Measurements from ENCODE around the gene CDKL2. TPM values are rescaled to one million over a fixed set of nuclear protein-coding genes. Genes with fewer than 3 reads are reported as not detected.

CDKL2 gene
- 1.5 and 1.8 TPM in 2 replicates for total RNA-seq (2021)
- long read RNA-seq, partial matches to known transcripts, result 3 of 4 reads
- long read RNA-seq, other reads (novel, unspliced or antisense), result 1 of 4 reads

DNA sequence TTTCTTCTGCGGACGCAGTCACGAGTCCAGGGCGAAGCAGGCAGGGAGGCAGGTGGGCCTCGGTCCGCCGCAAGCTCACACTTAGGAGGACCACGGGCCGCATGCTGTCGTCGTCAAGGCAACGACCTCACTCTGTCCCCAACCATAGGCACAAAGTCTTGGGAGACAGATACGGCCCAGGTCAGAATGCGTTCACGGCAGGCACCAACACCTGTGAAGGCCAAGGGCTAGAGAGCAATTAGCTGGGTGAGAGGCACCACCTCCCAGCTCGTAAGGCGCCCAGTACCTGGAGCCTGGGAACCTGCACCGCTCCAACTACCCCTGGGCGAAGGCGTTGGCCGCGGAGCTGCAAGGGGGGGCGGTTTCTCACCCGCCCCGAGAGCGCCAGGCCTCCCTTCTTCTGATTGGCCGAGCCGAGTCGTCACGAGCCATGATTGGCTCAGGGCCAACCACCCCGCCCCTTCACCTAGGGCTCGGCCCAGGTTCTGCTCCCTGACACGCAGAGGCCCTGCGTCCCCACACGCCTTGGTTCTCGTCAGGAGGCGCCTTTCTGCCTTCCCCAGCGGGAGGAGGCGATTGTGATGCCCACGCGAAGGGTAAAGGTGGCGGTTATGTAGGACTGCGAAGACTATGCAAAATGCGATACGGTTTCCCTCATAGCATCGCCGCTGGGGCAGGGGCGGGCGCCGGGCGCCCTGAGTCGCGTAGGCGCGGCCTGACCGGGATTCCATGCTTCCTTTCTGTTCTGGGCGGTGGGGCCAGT, at the start of gene CDKL2:
Gene CDKL2, minus strand, starts transcription at position 355 of the 763 bp plus-strand sequence. CDS start 4,540 bp downstream, outside the sequence.
- Histone ChIP-seq H4K8ac (replicated peaks; ENCODE audit: insufficient read length, low read depth, low read length) (no peak within 1 kb of the TSS), H3K4ac (ENCODE audit: low read depth, low read length) (no peak within 1 kb of the TSS)
- DNase-seq, result peak; percentile 95

More for the DNA sequence above, at the start of gene CDKL2:
- Histone ChIP-seq H3K23ac (ENCODE audit: insufficient read length, low read depth, low read length) (no peak within 1 kb of the TSS), H3K23me2 (ENCODE audit: insufficient read length, low read depth, low read length, poor library complexity, severe bottlenecking) (peaks cover 7% of the 10 kb centered on the region), H3K27ac (ENCODE audit: insufficient read length, low read depth, low read length) (no peak within 1 kb of the TSS), H3T11ph (ENCODE audit: low read length) (no peak within 1 kb of the TSS), H3K27me3 (ENCODE audit: insufficient read depth, low read length) (no peaks in the 10 kb centered on the region), H4K5ac (ENCODE audit: insufficient read length, low read depth, low read length) (no peak within 1 kb of the TSS), H2BK120ac (ENCODE audit: low read depth, low read length, poor library complexity, severe bottlenecking) (no peak within 1 kb of the TSS), H4K20me1 (ENCODE audit: control insufficient read depth, insufficient read depth, insufficient read length) (no peaks in the 10 kb centered on the region), H3K56ac (ENCODE audit: insufficient read length, low read depth, low read length) (no peak within 1 kb of the TSS), H3K9me3 (ENCODE audit: control insufficient read depth, low read depth, low read length) (no peaks in the 10 kb centered on the region), H3K4me1 (ENCODE audit: insufficient read depth, low read length) (0 out of 2 replicates have a peak, but pooled peaks cover 2% of the 10 kb centered on the region), H4K91ac (ENCODE audit: insufficient read length, low read depth, low read length) (no peak within 1 kb of the TSS), H3K79me2 (ENCODE audit: insufficient read depth, low read length) (no peaks in the 10 kb centered on the region), H3K18ac (ENCODE audit: insufficient read length, low read depth, low read length) (peak within 1 kb of the TSS; percentile 46), H3K9ac (ENCODE audit: extremely low read depth, insufficient read length, low read length) (peak within 1 kb of the TSS; percentile 44), H3K14ac (ENCODE audit: insufficient read depth, low read length) (no peak within 1 kb of the TSS), H2AFZ (ENCODE audit: low read length) (peak within 1 kb of the TSS; percentile 56), H2BK20ac (ENCODE audit: low read depth, low read length, poor library complexity, severe bottlenecking) (no peak within 1 kb of the TSS), H3K79me1 (ENCODE audit: insufficient read depth, low read depth, low read length, poor library complexity, severe bottlenecking) (no peaks in the 10 kb centered on the region), H2BK5ac (ENCODE audit: insufficient read length, low read length) (no peak within 1 kb of the TSS), H3K4me2 (ENCODE audit: insufficient read depth, insufficient read length, low read length) (peak within 1 kb of the TSS; percentile 95), H2BK15ac (ENCODE audit: low read depth, low read length) (no peak within 1 kb of the TSS), H2BK12ac (ENCODE audit: insufficient read length, low read depth, low read length) (no peak within 1 kb of the TSS), H2AK5ac (ENCODE audit: insufficient read length, low read length) (no peak within 1 kb of the TSS)
- peaks cover 9% of the 10 kb centered on the region for H3K27me3 Mint-ChIP-seq (ENCODE audit: low read depth)
- TF ChIP-seq CTCF (conservative IDR thresholded peaks at IDR 0.05), result no peak
- peak within 1 kb of the TSS; percentile 77 to 87 for H3K4me3 Mint-ChIP-seq
- H3K36me3 Mint-ChIP-seq (ENCODE audit: insufficient read depth in 1 of 3, low read depth in 3 of 3), result no peaks in the 10 kb centered on the region
- no CpG with 5 or more reads among the region's 57 CpGs for WGBS (ENCODE audit: extremely low coverage, insufficient read length, low lambda C conversion rate)
- H3K4me1 Mint-ChIP-seq, result peaks cover 4 to 5% of the 10 kb centered on the region in 2 experiments
- H3K9me3 Mint-ChIP-seq, result no peaks in the 10 kb centered on the region
- H3K27ac Mint-ChIP-seq, result peak within 1 kb of the TSS in 1 of 3 experiments; percentile 13; a peak in 1 of 7 replicates

All from H9 (cell line).